ENCODE measurements around the gene CTNND2. TPM values are rescaled to one million over a fixed set of nuclear protein-coding genes. Genes with fewer than 3 reads are reported as not detected.
A peak's percentile ranks its signal among the peaks of the same experiment; 100 is the strongest.

CTNND2 gene
- total and polyA plus RNA-seq, 4 donors = 36.5 to 183 (median 97.7) TPM

DNA sequence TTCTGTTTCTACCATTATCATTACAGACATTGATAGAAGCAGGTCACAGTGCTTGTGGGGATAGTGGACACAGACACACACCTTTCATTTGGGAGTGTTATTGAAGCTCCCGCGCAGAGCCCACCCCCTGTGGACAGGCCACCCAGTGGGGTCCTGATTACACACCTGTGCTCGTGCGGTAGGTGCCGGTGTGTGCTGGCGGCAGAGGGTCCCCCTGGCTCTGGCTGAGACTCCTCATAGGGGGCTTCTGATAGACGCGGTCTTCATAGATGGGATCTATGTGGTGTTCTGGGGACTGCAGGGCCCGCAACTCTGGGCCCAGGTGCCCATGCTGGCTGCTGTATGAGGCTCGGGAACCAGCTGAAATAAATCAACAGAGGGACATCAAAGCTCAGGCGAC, 539.7 kb downstream of the CTNND2 start:
- DNase-seq (ENCODE audit: low read depth in 4 of 6, low spot score in 6 of 6) = no peak
- Histone ChIP-seq H3K27me3 (ENCODE audit: control insufficient read depth, insufficient read depth, low read length) (no peaks in the 10 kb centered on the region), H3K4me1 (ENCODE audit: control insufficient read depth, insufficient read depth, low read length) (no peaks in the 10 kb centered on the region), H3K9me3 (ENCODE audit: control insufficient read depth, insufficient read depth, low read length) (no peaks in the 10 kb centered on the region), H3K4me3 (ENCODE audit: low read depth, low read length) (no peak overlapping the region), H3K27ac (ENCODE audit: low read depth, low read length) (no peak overlapping the region), H3K36me3 (ENCODE audit: control insufficient read depth, insufficient read depth, low read length) (peaks cover 9% of the 10 kb centered on the region)
- WGBS (ENCODE audit: insufficient coverage) = 87% methylated on average over 8 of the region's 11 CpGs

DNA sequence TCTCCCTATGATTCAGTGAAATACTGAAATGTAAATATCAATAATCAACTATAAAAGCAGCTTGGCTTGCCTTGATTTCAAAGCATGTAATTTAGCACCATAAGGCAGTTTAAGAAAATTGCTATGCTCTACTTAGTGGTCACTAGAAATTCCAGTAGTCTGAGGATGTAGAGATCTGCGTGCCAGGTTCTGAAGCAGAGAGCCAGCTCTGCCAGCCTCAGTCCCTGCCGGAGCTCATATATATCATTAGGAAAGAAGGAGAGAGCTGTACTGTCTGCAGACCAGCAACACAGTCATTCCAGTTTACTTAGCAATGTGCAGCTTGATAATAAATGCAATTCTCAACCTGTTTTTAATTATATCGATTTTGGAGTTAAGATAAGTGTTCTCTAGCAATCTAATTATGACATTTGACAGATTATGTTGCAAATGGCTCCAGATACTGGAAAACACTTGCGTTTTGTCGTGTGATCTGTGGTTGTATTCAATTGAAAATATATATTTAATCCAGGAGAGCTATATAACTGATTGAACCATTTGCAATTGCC, 540.5 kb downstream of the CTNND2 start:
- H3K27ac ChIP-seq (ENCODE audit: low read depth, low read length) = no peak overlapping the region
- H3K36me3 ChIP-seq (ENCODE audit: control insufficient read depth, insufficient read depth, low read length) = peaks cover 9% of the 10 kb centered on the region
- H3K4me3 ChIP-seq (ENCODE audit: low read depth, low read length) = no peak overlapping the region
- H3K27me3 ChIP-seq (ENCODE audit: control insufficient read depth, insufficient read depth, low read length) = no peaks in the 10 kb centered on the region
- peak in 2 of 6 donors; percentile 36 to 37 for DNase-seq (ENCODE audit: low read depth in 4 of 6, low spot score in 6 of 6)
- no peaks in the 10 kb centered on the region for H3K9me3 ChIP-seq (ENCODE audit: control insufficient read depth, insufficient read depth, low read length)
- no peaks in the 10 kb centered on the region for H3K4me1 ChIP-seq (ENCODE audit: control insufficient read depth, insufficient read depth, low read length)
- WGBS (ENCODE audit: insufficient coverage) = no CpG with 5 or more reads among the region's 5 CpGs

DNA sequence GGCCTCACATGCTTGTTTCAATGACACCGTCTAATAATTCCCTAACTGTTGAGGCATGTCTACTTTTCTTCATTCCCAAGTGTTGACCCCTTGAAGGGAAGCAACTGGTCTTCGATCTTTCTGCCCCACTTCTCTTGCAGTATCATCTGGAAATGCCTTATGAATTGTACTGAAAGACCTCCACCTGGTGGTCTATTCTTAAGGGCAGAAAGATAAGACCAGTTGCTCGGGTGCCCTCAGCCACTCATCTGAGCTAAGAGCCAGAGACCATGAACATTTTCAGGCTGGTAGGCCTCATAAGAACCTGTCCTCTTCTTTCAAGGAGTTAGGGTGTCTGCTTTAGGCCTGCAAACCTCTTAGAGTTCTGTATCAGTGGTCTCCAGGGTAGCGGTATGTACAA, 542.5 kb downstream of the CTNND2 start:
- no peaks in the 10 kb centered on the region for H3K9me3 ChIP-seq (ENCODE audit: control insufficient read depth, insufficient read depth, low read length)
- no peaks in the 10 kb centered on the region for H3K27me3 ChIP-seq (ENCODE audit: control insufficient read depth, insufficient read depth, low read length)
- WGBS (ENCODE audit: insufficient coverage) = 100% methylated on average over 3 of the region's 4 CpGs
- H3K36me3 ChIP-seq (ENCODE audit: control insufficient read depth, insufficient read depth, low read length) = peaks cover 9% of the 10 kb centered on the region
- H3K27ac ChIP-seq (ENCODE audit: low read depth, low read length) = no peak overlapping the region
- DNase-seq (ENCODE audit: low read depth in 4 of 6, low spot score in 6 of 6) = no peak
- H3K4me1 ChIP-seq (ENCODE audit: control insufficient read depth, insufficient read depth, low read length) = no peaks in the 10 kb centered on the region
- no peak overlapping the region for H3K4me3 ChIP-seq (ENCODE audit: low read depth, low read length)

DNA sequence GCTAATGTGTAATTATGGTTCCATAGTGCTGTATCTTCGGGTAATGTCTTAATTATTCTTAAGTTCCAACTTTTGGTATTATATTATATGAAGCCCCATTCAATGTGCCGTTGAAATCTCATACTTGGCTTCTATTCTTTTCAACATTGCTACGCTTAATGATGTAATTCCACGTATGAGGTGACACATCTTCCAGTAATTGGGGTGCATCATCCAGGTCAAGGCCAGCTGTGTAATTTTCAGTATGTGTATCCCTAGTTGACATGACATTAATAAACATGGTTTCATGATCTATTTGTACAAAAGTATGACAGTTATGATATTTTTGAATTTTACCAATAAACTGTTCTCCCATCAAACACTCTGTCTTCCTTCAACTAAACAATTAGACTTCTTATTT, 546.3 kb downstream of the CTNND2 start:
- H3K27ac ChIP-seq (ENCODE audit: low read depth, low read length) = no peak overlapping the region
- peaks cover 4% of the 10 kb centered on the region for H3K36me3 ChIP-seq (ENCODE audit: control insufficient read depth, insufficient read depth, low read length)
- H3K4me3 ChIP-seq (ENCODE audit: low read depth, low read length) = no peak overlapping the region
- H3K9me3 ChIP-seq (ENCODE audit: control insufficient read depth, insufficient read depth, low read length) = peaks cover 4% of the 10 kb centered on the region
- WGBS (ENCODE audit: insufficient coverage) = no CpG with 5 or more reads among the region's 4 CpGs
- no peak for DNase-seq (ENCODE audit: low read depth in 4 of 6, low spot score in 6 of 6)
- no peaks in the 10 kb centered on the region for H3K27me3 ChIP-seq (ENCODE audit: control insufficient read depth, insufficient read depth, low read length)
- no peaks in the 10 kb centered on the region for H3K4me1 ChIP-seq (ENCODE audit: control insufficient read depth, insufficient read depth, low read length)

DNA sequence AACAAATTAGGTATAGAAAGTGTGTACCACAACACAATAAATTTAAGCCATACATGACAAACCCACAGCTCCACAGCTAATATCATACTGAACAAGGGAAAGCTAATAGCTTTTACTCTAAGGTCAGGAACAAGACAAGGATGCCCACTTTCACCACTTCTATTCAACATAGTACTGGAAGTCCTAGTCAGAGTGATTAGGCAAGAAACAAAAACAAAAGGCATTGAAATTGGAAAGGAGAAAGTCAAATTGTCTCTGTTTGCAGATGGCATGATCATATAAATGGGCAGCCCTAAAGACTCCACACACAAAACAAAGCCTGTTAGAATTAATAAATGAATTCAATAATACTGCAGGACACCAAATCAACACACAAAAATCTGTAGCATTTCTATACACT, 548.8 kb downstream of the CTNND2 start:
- no peak for DNase-seq (ENCODE audit: low read depth in 4 of 6, low spot score in 6 of 6)
- Histone ChIP-seq H3K27me3 (ENCODE audit: control insufficient read depth, insufficient read depth, low read length) (no peaks in the 10 kb centered on the region), H3K4me3 (ENCODE audit: low read depth, low read length) (no peak overlapping the region), H3K27ac (ENCODE audit: low read depth, low read length) (no peak overlapping the region), H3K36me3 (ENCODE audit: control insufficient read depth, insufficient read depth, low read length) (no peaks in the 10 kb centered on the region), H3K4me1 (ENCODE audit: control insufficient read depth, insufficient read depth, low read length) (no peaks in the 10 kb centered on the region), H3K9me3 (ENCODE audit: control insufficient read depth, insufficient read depth, low read length) (peaks cover 4% of the 10 kb centered on the region)

DNA sequence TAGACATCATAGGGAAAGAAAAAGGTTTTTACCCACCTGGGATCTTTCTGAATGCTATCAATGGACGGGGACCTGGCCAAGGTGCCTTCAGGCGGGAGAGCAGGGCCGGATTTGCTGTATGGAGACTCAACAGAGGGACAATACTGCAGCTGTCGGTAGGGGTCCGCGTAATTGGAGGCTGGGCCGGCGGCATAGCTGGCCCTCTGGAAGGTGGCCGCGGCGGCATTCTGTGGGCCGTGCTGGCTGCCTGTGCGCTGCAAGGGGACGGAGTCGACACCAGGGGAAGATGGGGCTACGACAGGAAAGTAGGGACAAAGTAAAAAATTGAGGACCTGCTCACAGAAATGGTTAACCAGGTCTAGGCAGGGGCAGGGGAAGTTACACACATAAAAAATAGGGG, 557.9 kb downstream of the CTNND2 start:
- Histone ChIP-seq H3K9me3 (ENCODE audit: control insufficient read depth, insufficient read depth, low read length) (no peaks in the 10 kb centered on the region), H3K4me3 (ENCODE audit: low read depth, low read length) (no peak overlapping the region), H3K27ac (ENCODE audit: low read depth, low read length) (no peak overlapping the region), H3K27me3 (ENCODE audit: control insufficient read depth, insufficient read depth, low read length) (no peaks in the 10 kb centered on the region), H3K36me3 (ENCODE audit: control insufficient read depth, insufficient read depth, low read length) (peaks cover 4% of the 10 kb centered on the region), H3K4me1 (ENCODE audit: control insufficient read depth, insufficient read depth, low read length) (no peaks in the 10 kb centered on the region)
- DNase-seq (ENCODE audit: low read depth in 4 of 6, low spot score in 6 of 6) = no peak
- WGBS (ENCODE audit: insufficient coverage) = 81% methylated on average over 16 of the region's 16 CpGs

DNA sequence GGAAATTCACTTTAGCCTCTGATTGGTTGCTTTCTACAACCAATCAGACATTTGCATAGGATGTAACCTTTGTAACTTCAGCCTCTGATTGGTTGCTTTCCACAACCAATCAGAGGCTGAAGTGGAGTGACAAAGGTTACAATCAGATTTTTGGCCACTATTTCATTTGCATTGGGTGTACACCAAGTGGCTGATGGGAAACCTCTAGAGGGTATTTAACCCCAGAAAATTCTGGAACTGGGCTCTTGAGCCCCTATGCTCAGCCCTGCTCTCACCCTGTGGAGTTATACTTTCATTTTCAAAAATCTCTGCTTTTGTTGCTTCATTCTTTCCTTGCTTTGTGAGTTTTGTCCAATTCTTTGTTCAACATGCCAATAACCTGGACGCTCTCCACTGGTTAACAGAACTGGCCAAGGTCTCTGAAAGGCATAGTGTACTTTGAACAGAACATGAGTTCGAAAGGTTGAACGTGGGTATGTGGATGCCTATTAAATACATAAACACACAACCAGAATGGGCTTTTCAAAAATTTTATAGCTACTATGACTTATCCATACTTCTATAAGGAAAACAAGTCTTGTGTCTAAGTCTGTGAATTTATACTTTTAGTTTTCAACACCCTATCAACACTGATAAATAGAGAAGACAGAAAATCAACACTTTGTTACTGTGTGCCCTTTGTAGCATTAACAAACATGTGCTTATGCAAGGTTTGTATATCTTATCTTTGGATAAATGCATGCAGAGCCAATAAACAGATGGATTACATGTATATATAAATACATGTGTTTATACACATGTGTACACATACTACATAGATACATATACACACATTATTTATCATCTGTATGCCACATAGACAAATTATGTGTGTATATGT, 568.1 kb downstream of the CTNND2 start:
- Histone ChIP-seq H3K9me3 (ENCODE audit: control insufficient read depth, insufficient read depth, low read length) (no peaks in the 10 kb centered on the region), H3K36me3 (ENCODE audit: control insufficient read depth, insufficient read depth, low read length) (peaks cover 4% of the 10 kb centered on the region), H3K4me3 (ENCODE audit: low read depth, low read length) (no peak overlapping the region), H3K27ac (ENCODE audit: low read depth, low read length) (no peak overlapping the region), H3K27me3 (ENCODE audit: control insufficient read depth, insufficient read depth, low read length) (no peaks in the 10 kb centered on the region), H3K4me1 (ENCODE audit: control insufficient read depth, insufficient read depth, low read length) (no peaks in the 10 kb centered on the region)
- WGBS (ENCODE audit: insufficient coverage) = no CpG with 5 or more reads among the region's 3 CpGs
- DNase-seq (ENCODE audit: low read depth in 4 of 6, low spot score in 6 of 6) = no peak

DNA sequence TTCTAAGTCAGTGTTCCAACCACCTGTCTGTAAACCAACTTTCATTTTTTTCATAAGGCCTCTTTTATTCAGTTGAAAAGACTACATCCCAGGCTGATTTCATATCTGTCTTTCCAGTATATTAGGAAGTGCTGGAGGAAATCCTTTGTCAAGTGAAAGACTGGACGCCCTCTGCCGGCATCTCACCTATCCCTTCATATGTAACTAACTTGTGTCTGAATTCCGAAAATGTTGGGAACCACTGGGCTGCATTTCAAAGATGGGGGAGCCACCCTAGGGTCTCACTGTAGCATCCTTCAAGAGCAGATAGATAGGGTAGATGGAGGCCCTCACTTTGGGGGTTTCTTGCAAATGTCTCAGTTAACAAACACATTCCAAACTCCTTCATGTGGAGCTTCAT, 569.8 kb downstream of the CTNND2 start:
- Histone ChIP-seq H3K4me3 (ENCODE audit: low read depth, low read length) (no peak overlapping the region), H3K9me3 (ENCODE audit: control insufficient read depth, insufficient read depth, low read length) (no peaks in the 10 kb centered on the region), H3K36me3 (ENCODE audit: control insufficient read depth, insufficient read depth, low read length) (peaks cover 4% of the 10 kb centered on the region), H3K27ac (ENCODE audit: low read depth, low read length) (no peak overlapping the region), H3K4me1 (ENCODE audit: control insufficient read depth, insufficient read depth, low read length) (peaks cover 7% of the 10 kb centered on the region), H3K27me3 (ENCODE audit: control insufficient read depth, insufficient read depth, low read length) (no peaks in the 10 kb centered on the region)
- DNase-seq (ENCODE audit: low read depth in 4 of 6, low spot score in 6 of 6) = no peak
- WGBS (ENCODE audit: insufficient coverage) = no CpG with 5 or more reads among the region's 3 CpGs

DNA sequence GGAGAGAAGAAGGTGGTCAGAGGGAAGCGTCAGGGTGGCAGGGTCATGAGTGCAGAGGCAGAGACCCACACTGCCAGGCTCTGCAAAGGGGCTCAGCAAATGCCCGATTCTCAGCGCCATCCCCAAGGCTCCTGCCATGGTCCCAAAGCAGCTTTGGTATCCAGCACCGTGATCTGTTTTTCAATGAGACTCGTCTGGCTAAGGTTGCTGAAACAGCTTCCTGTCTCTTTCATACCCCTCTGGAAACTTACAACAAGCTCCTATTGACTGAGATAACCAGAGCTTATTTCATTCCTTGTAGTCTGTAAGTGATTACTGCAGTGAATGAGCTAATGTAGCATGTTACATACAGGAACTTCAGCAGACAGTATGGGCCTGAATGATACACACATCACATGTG, 574.6 kb downstream of the CTNND2 start:
- peak; percentile 61 to 89 (median 72) for DNase-seq (ENCODE audit: low read depth in 4 of 6, low spot score in 6 of 6)
- Histone ChIP-seq H3K27ac (ENCODE audit: low read depth, low read length) (peak overlapping the region; percentile 72), H3K36me3 (ENCODE audit: control insufficient read depth, insufficient read depth, low read length) (peaks cover 4% of the 10 kb centered on the region), H3K4me3 (ENCODE audit: low read depth, low read length) (no peak overlapping the region), H3K9me3 (ENCODE audit: control insufficient read depth, insufficient read depth, low read length) (no peaks in the 10 kb centered on the region), H3K27me3 (ENCODE audit: control insufficient read depth, insufficient read depth, low read length) (no peaks in the 10 kb centered on the region), H3K4me1 (ENCODE audit: control insufficient read depth, insufficient read depth, low read length) (peaks cover 17% of the 10 kb centered on the region)
- whole genome bisulfite sequencing (ENCODE audit: insufficient coverage) = 50% methylated on average over 5 of the region's 5 CpGs
